ENCODE measurements around the gene FBXW7. TPM values are rescaled to one million over a fixed set of nuclear protein-coding genes. Genes with fewer than 3 reads are reported as not detected.

Gene FBXW7
- total RNA-seq, 1 donor from 2014 or later, result 58.7 TPM

DNA sequence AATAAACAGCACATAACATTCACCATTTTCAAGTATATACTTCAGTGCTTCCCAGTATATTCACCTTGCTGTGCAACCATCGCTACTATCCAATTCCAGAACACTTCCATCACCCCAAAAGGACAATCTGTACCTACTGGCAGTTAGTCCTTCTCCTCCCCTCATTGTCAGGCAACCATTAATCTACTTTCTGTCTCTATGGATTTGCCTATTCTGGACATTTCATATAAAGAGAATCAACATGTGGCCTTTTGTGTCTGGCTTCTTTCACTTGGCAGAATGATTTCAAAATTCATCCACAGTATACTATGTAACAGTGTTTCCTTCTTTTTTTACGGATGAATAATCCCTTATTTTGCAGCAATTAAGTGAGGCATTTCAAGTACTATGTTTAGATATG, 189.4 kb downstream of the FBXW7 start:
- intact Hi-C loops (cut with micrococcal nuclease), result no loop called here

DNA sequence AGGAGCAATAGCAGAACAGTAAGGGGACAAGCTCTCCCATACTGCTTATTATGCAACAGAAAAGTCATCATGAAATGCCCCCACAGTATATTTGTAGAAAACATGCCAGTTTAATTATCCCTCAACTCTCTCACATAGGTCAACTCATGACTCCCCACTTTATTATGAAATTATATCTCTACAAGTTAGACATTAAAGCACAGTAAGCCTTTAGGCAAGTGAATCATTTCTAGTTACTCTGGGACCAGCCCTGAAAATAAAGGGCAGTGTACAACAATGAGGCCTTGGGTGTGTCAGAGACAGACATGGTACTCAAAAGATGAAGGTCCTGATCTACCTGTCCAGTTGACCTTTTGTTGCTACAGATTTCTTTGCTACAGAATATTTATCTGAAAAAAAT, 191.9 kb downstream of the FBXW7 start:
- intact Hi-C loops (cut with micrococcal nuclease), result no loop called here

DNA sequence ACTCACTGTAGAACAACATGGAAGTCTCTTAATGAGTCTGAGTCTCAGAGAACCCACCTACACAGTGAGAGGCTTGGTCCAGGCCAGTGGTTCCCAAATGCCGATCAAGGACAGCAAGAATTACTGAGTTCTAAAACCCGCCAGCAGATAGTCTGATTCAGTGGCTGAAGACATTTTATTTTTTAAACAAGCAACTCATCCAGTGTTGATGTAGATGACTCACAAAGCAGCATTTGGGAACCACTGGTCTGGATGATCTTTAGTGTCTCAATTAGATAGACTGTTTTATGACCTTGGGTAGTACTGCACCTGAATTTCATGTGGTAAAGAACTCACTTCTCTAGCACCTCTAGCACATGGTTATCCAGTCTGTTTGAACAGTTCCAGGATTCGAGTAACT, 193.6 kb downstream of the FBXW7 start:
- intact Hi-C loops (cut with micrococcal nuclease), result no loop called here

GRCh38 chr4:152340818-152341217, 195.1 kb downstream of the FBXW7 start:
- intact Hi-C loops (cut with micrococcal nuclease), result no loop called here

GRCh38 chr4:152339576-152339975, 196.3 kb downstream of the FBXW7 start:
- intact Hi-C loops (cut with micrococcal nuclease), result no loop called here

- intact Hi-C loops (cut with micrococcal nuclease), result loop anchor here (2.0 kb wide), 1 partner anchor 14 kb away; no protein-coding TSS in a partner anchor
Measured at GRCh38 chr4:152334931-152335330, 201.0 kb downstream of the FBXW7 start.

- intact Hi-C loops (cut with micrococcal nuclease), result no loop called here
Measured at GRCh38 chr4:152331042-152331441, 204.8 kb downstream of the FBXW7 start.

DNA sequence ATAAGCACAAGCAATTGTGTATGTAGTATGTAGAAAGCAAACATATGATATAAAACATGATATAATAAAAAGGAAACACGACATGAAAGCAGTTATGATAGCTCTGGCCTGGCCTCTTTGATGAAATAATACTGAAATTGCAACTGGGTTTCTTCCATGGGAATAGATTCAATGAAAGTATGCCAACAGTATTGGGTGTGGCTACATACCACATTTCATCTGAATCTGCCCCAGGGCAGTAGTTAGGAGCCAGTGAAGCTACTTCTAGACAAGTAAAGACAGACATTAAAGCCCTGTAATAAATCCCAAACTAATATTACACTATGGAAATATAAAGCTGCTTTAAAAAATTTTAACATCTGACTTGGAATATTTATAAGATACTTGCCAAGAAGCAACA, 207.3 kb downstream of the FBXW7 start:
- intact Hi-C loops (cut with micrococcal nuclease), result loop anchor here (5.0 kb wide), 1 partner anchor 71 kb away; no protein-coding TSS in a partner anchor

DNA sequence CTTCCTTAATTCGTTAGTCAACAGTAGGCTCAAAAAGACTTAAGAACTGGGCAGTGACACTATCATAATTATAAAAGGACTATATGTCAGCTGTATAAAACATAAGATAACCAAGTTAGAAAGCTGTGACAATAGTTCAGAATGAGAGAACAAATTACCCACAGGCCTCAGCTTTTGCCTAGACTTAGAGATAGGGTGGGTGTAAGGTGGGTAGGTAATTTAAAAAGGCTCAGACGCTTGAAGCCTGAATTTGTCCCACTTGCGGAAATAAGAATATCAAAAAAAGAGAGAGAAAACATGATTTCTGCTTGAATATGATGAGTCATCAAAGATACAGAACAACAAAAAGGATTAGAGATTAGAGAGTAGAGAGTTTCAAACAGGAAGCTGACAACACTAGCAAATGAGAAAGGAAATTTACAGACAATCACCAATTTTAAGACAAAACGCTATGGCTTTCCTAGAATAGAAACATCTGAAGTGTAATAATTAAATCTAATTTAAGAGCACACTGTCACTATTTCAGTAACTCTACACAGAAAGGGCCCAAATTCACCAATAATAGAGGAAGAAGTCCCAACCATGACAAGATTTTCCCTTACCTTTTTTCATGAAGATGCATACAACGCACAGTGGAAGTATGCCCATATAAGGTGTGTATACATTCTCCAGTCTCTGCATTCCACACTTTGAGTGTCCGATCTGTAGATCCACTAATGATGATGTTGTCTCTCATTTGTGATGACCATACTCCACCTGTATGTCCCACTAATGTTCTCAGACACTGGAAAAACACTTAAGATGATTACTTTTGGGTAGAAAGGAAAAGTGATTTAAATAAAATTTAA, 208.1 kb downstream of the FBXW7 start:
- intact Hi-C loops (cut with micrococcal nuclease), result loop anchor here (1.0 to 5.0 kb wide), 2 partner anchors 71 to 227 kb away; no protein-coding TSS in a partner anchor

DNA sequence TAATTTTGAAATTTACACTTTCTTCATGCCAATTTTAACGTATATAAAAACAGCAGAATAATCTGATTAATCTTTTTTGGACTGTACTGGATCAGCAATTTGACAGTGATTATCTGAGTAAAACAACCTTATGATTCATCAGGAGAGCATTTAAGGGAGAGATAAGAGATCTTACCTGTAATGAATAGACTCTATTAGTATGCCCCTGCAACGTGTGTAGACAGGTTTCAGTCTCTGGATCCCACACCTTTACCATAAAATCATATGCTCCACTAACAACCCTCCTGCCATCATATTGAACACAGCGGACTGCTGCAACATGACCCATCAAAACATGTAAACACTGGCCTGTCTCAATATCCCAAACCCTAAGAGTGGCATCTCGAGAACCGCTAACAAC, 210.1 kb downstream of the FBXW7 start:
- intact Hi-C loops (cut with micrococcal nuclease), result loop anchor here (5.0 kb wide), 1 partner anchor 69 kb away; no protein-coding TSS in a partner anchor

DNA sequence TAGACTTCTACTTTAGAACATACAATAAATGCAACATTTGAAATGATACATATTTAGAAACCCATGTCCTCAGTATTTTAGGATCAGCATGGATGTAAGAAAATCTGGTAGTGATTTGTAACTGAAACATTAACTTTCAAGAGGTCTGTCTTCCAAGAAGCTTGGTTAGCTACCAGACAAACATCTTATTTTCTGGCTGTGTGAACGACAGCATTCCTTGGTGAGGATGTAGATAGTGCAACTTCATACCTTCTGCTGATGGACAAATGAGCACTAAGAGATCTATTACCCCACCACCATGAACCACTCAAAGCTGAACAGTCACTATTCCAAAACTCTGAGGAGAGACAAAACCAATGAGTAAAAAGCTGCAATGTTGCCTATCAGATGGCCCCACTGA, 212.7 kb downstream of the FBXW7 start:
- intact Hi-C loops (cut with micrococcal nuclease), result no loop called here

DNA sequence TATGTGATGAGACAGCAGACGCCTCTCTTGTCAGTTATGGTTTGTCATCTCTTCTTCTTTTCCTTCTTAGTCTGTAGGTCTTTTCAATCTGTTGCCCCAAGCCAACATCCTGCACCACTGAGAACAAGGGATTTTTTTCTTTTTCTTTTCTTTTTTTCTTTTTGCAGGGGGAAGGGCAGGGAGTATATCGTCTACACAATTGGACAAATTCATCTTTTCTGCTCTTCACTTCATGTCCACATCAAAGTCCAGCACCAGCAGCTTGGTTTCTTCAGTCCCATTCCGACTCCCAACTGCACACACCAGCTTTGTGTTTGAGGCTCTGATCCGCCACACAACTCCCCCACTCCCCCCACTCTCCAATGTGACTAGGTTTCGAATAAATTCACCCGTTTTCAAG, 213.2 kb downstream of the FBXW7 start:
- intact Hi-C loops (cut with micrococcal nuclease), result no loop called here

- intact Hi-C loops (cut with micrococcal nuclease), result no loop called here
Measured at GRCh38 chr4:152321923-152322322, 214.0 kb downstream of the FBXW7 start.

DNA sequence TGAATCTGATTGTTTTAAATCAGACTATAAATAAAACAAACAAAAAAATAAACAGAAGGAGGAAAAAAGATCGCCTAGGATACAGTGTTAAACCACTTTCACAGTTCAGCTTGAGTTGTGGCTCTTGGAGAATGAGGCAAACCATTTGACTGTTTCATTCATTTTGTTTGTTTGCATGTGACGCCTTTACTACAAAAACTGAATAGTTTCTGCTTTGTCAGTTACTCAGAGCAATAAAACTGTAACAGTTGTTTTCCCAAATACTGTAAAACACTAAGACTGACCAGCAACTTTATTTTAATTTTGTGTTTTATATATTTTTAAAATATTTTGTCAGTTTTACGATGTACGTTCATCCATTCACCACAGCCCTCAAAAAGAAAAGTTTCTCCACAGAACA, 214.5 kb downstream of the FBXW7 start:
- intact Hi-C loops (cut with micrococcal nuclease), result no loop called here

DNA sequence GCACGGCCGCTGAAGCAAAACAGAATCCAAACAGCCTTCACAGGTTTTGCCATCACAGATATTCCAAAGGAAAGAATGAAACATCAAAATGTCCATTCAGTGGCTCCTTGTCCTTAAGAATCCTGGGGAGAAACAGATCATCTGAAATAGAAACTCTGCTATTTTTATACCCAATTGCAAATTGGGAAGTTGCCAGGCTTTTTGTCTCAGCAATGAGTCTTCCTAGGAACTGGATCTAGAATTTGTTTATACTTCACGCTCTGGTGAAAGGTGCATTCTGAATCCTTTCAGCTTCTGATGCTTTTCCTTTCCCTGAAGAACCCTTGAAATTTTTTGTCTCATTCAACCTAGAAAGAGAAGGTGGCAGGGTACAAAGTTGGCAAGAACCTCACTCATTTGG, 218.9 kb downstream of the FBXW7 start:
- intact Hi-C loops (cut with micrococcal nuclease), result no loop called here

- intact Hi-C loops (cut with micrococcal nuclease), result no loop called here
Measured at GRCh38 chr4:152310257-152310656, 225.6 kb downstream of the FBXW7 start.

DNA sequence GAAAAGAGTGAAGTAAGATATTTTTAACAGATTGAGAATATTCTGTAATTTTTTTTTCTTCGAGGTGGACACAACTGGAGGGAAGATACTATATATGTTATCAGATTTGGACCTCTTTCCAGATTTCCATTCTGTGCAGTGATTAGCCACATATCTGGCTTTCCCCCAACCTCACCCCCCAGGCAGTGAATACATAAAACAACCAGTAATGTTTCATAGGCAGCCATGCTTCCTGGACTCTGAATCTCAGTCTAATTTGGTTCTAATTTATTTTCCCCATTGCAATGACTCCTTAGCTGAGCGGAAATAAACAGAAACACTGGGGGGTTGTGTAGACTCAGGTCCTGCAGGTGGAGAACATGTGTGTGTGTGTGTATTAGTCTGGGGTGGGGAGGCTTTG, 226.5 kb downstream of the FBXW7 start:
- intact Hi-C loops (cut with micrococcal nuclease), result no loop called here

GRCh38 chr4:152308951-152309350, 226.9 kb downstream of the FBXW7 start:
- intact Hi-C loops (cut with micrococcal nuclease), result no loop called here

- intact Hi-C loops (cut with micrococcal nuclease), result no loop called here
Measured at GRCh38 chr4:152307669-152308068, 228.2 kb downstream of the FBXW7 start.

DNA sequence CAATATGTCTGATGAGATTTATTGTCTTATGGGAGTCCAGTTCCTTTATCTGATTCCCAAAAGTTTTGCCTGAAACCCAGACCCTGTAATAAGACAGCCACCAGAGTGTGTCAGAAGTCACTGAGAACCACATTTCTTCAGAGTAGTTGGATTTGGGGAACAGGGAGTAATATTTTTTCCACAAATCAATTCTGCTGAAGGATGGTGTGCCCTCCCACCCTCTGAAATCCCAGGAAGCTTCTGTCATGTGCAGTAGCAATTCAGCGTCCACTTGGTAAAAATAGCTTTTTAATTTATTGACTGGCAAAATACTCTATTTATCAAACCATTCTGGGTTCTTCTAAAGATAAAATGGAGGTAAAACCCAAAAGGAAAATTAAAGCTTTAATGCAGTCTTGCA, 229.4 kb downstream of the FBXW7 start:
- intact Hi-C loops (cut with micrococcal nuclease), result no loop called here

GRCh38 chr4:152304220-152304619, 231.7 kb downstream of the FBXW7 start:
- intact Hi-C loops (cut with micrococcal nuclease), result no loop called here

DNA sequence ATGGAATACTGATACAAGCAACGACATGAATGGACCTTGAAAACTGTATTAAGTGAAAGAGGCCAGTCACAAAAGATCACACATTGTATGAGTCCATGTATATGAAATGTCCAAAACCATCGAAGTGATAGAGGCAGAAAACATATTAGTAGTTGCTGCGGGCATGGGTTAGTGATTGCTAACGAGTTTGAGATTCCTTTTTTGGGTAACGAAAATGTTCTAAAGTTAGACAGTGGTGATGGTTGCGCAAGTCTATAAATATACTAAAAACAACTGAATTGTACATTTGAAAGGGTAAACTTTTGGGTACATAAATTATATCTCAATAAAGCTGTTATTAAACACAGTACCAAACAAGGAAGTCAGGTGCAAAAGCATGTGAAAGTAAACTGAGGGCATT, 234.5 kb downstream of the FBXW7 start:
- intact Hi-C loops (cut with micrococcal nuclease), result no loop called here

DNA sequence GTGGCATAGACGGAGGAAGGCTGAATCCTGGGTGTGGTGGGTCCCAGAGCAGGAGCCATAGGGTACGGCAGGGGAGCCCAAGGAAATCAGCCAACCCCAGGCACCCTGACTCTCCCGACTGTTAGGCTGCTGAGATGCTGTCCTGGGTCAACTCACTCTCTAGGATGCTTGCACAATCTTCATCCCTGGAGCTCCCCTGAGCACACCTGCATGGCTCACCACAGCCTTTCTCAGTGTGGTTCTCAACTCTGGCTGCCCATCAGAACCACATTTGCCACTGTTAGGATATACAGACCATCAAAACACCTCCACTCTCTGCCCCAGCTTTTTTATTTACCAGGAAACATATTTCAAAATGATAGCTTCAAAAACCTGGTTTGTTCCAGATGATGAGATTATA, 236.3 kb downstream of the FBXW7 start:
- intact Hi-C loops (cut with micrococcal nuclease), result no loop called here
